ENCODE results near the gene ARHGAP20.

Gene ARHGAP20

GRCh38 chr11:110689306-110689705 lies 22.9 kb downstream of the ARHGAP20 start:
- H4K20me1 ChIP-seq (ENCODE audit: insufficient read depth): no peaks in the 10 kb centered on the region
- H3K27me3 ChIP-seq (ENCODE audit: insufficient read depth, low read depth): no peaks in the 10 kb centered on the region
- H2AFZ ChIP-seq (ENCODE audit: low read depth): no peak overlapping the region
- H3K4me3 ChIP-seq (IDR thresholded peaks at IDR 0.05; ENCODE audit: insufficient read depth, low read depth, low read length): no peak overlapping the region
- H3K9ac ChIP-seq: no peak overlapping the region
- H3K27ac ChIP-seq: no peak overlapping the region
- H3K4me2 ChIP-seq: no peak overlapping the region
- TF ChIP-seq, protein P1, sequence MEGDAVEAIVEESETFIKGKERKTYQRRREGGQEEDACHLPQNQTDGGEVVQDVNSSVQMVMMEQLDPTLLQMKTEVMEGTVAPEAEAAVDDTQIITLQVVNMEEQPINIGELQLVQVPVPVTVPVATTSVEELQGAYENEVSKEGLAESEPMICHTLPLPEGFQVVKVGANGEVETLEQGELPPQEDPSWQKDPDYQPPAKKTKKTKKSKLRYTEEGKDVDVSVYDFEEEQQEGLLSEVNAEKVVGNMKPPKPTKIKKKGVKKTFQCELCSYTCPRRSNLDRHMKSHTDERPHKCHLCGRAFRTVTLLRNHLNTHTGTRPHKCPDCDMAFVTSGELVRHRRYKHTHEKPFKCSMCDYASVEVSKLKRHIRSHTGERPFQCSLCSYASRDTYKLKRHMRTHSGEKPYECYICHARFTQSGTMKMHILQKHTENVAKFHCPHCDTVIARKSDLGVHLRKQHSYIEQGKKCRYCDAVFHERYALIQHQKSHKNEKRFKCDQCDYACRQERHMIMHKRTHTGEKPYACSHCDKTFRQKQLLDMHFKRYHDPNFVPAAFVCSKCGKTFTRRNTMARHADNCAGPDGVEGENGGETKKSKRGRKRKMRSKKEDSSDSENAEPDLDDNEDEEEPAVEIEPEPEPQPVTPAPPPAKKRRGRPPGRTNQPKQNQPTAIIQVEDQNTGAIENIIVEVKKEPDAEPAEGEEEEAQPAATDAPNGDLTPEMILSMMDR (conservative IDR thresholded peaks at IDR 0.05; ENCODE audit: low read depth, low read length): no peak
- H3K4me1 ChIP-seq (ENCODE audit: low read depth, poor library complexity, severe bottlenecking): no peaks in the 10 kb centered on the region
- H3K79me2 ChIP-seq (ENCODE audit: insufficient read depth, low read depth): no peaks in the 10 kb centered on the region
- H3K36me3 ChIP-seq (ENCODE audit: insufficient read depth): no peaks in the 10 kb centered on the region

- no peak overlapping the region for H3K27ac ChIP-seq
- H3K36me3 ChIP-seq (ENCODE audit: insufficient read depth): no peaks in the 10 kb centered on the region
- H3K4me1 ChIP-seq (ENCODE audit: low read depth, poor library complexity, severe bottlenecking): no peaks in the 10 kb centered on the region
- H3K9ac ChIP-seq: no peak overlapping the region
- H2AFZ ChIP-seq (ENCODE audit: low read depth): no peak overlapping the region
- H3K4me3 ChIP-seq (IDR thresholded peaks at IDR 0.05; ENCODE audit: insufficient read depth, low read depth, low read length): no peak overlapping the region
- no peaks in the 10 kb centered on the region for H3K79me2 ChIP-seq (ENCODE audit: insufficient read depth, low read depth)
- TF ChIP-seq, protein P1 (conservative IDR thresholded peaks at IDR 0.05; ENCODE audit: low read depth, low read length): no peak
- H3K27me3 ChIP-seq (ENCODE audit: insufficient read depth, low read depth): no peaks in the 10 kb centered on the region
- no peak overlapping the region for H3K4me2 ChIP-seq
- H4K20me1 ChIP-seq (ENCODE audit: insufficient read depth): no peaks in the 10 kb centered on the region
These were observed 32.8 kb downstream of the ARHGAP20 start for GRCh38 chr11:110679323-110679975.

DNA sequence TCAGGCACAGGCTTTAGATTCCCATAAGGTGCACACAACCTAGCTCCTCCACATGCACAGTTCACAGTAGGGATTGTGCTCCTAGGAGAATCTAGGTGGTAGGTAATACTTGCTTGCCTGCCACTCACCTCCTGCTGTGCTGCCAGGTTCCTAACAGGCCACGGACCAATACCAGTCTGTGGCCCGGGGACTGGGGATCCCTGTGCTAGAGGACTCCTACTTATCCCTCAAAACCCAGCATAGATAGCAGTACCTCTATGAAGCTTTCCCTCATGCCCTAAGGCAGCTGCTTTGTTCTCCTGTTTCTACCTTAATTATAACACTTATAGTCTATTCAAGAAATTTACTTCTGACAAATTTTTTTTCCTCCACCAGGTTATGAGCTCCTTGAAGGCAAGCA lies 36.7 kb downstream of the ARHGAP20 start:
- Histone ChIP-seq H2AFZ (ENCODE audit: low read depth) (no peak overlapping the region), H3K4me2 (no peak overlapping the region), H3K4me1 (ENCODE audit: low read depth, poor library complexity, severe bottlenecking) (no peaks in the 10 kb centered on the region), H4K20me1 (ENCODE audit: insufficient read depth) (no peaks in the 10 kb centered on the region), H3K27me3 (ENCODE audit: insufficient read depth, low read depth) (no peaks in the 10 kb centered on the region), H3K27ac (no peak overlapping the region), H3K9ac (no peak overlapping the region), H3K4me3 (IDR thresholded peaks at IDR 0.05; ENCODE audit: insufficient read depth, low read depth, low read length) (no peak overlapping the region), H3K36me3 (ENCODE audit: insufficient read depth) (no peaks in the 10 kb centered on the region), H3K79me2 (ENCODE audit: insufficient read depth, low read depth) (no peaks in the 10 kb centered on the region)
- TF ChIP-seq, protein P1 (conservative IDR thresholded peaks at IDR 0.05; ENCODE audit: low read depth, low read length): no peak

GRCh38 chr11:110665689-110666465 lies 46.4 kb downstream of the ARHGAP20 start:
- Histone ChIP-seq H3K4me3 (IDR thresholded peaks at IDR 0.05; ENCODE audit: insufficient read depth, low read depth, low read length) (no peak overlapping the region), H3K9ac (no peak overlapping the region), H3K36me3 (ENCODE audit: insufficient read depth) (no peaks in the 10 kb centered on the region), H4K20me1 (ENCODE audit: insufficient read depth) (no peaks in the 10 kb centered on the region), H3K4me2 (no peak overlapping the region), H3K27ac (no peak overlapping the region), H3K27me3 (ENCODE audit: insufficient read depth, low read depth) (no peaks in the 10 kb centered on the region), H3K4me1 (ENCODE audit: low read depth, poor library complexity, severe bottlenecking) (no peaks in the 10 kb centered on the region), H2AFZ (ENCODE audit: low read depth) (no peak overlapping the region), H3K79me2 (ENCODE audit: insufficient read depth, low read depth) (no peaks in the 10 kb centered on the region)
- TF ChIP-seq, protein P1 (conservative IDR thresholded peaks at IDR 0.05; ENCODE audit: low read depth, low read length): no peak
